Lower lobe of right lung (tissue), 2 donors: Measurements from ENCODE around the gene PGC. TPM values are rescaled to one million over a fixed set of nuclear protein-coding genes. Genes with fewer than 3 reads are reported as not detected.

Source experiments
- ATAC-seq, 2 donors: fragments of 200-7000 bp; cut with Tn5 transposase; one replicate each; pipeline ENCODE4 v1.9.1; 2020 to 2022; ENCODE audit warnings: mild to moderate bottlenecking in 2 of 2, moderate library complexity in 2 of 2
- DNase-seq: peaks from one replicate; pipeline ENCODE4 v3.0.0-alpha.2; 2020
- H3K27ac ChIP-seq: fragments of 200-600 bp; one replicate; pipeline ENCODE4 v1.8.0; 2022
- H3K27me3 ChIP-seq: fragments of 200-600 bp; one replicate; pipeline ENCODE4 v1.8.0; 2022; ENCODE audit warnings: low read depth
- H3K36me3 ChIP-seq: fragments of 200-600 bp; one replicate; pipeline ENCODE4 v1.8.0; 2022; ENCODE audit warnings: mild to moderate bottlenecking
- H3K4me1 ChIP-seq: fragments of 200-600 bp; one replicate; pipeline ENCODE4 v1.8.0; 2022
- H3K4me3 ChIP-seq: fragments of 200-600 bp; one replicate; pipeline ENCODE4 v1.8.0; 2022; ENCODE audit warnings: mild to moderate bottlenecking
- H3K9me3 ChIP-seq: fragments of 200-600 bp; one replicate; pipeline ENCODE4 v1.8.0; 2022
- intact Hi-C: fragments of 100-400 bp; cut with DNase I; formaldehyde crosslinking; loops from one replicate; pipeline ENCODE4 v1.11.0; 2022
- total RNA-seq: library from RNA; stranded (reverse); fragmentation: NEBNext Ultra II Directional; extraction: Animal tissue kit (Norgen Biotek cat#: 25700); gene quantifications from one replicate; pipeline ENCODE4 v1.2.1, GENCODE V29; 2021
- TF ChIP-seq, protein P1 (sequence below): fragments of 200-600 bp; IDR thresholded peaks from one replicate; pipeline ENCODE4 v1.8.0; 2022; ENCODE audit warnings: antibody characterized with exemption, mild to moderate bottlenecking
- donor health status: DM: no; HTN: yes; CAD: no; lungs with severe emphysema.

The PGC gene
- total RNA-seq, 1 donor from 2014 or later, result 947 TPM

DNA sequence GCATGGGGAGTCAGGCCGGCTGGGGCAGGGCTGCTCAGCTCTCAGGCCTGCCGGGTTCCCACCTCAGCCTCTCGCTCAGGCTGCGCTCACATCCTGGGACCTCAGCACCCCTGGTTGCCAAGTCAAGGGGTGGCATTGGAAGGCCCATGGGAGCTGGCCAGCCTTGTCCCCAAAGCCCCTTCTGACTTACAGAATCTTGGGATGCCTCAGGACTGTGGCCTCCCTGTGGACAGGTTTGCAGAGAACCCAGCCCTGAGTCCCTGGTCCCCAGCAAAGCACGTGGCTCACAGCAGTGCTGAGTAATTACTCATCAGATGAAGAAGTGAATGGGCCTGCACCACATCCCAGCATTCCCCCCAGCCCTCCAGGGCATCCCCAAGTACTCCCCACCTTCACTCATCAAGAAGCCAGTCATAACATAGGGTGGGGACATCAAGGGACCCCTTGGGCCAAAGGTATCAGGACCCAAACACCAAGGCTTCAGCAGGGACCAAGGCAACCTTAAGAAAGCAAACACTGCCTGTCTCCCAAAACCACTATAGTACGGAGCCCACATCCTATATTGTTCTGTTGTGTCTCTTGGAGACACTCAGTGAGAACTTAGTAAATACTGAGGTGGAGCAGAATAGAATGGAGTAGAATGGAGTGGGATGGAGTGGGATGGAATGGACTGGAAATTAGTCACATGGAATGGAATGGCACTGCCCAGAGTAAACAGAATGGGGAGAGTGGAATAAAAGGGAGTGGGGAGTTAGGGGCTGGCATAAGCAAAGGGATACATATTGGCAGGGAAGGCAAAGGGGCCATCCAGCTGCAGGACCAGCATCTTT is 3.6 kb downstream of the PGC start:
- no peak for ATAC-seq
- Histone ChIP-seq H3K4me3 (peak overlapping the region; percentile 27), H3K27ac (no peak overlapping the region), H3K27me3 (no peaks in the 10 kb centered on the region), H3K36me3 (no peaks in the 10 kb centered on the region), H3K4me1 (peaks cover 8% of the 10 kb centered on the region), H3K9me3 (no peaks in the 10 kb centered on the region)
- peak; percentile 31 for DNase-seq
- TF ChIP-seq, protein P1, sequence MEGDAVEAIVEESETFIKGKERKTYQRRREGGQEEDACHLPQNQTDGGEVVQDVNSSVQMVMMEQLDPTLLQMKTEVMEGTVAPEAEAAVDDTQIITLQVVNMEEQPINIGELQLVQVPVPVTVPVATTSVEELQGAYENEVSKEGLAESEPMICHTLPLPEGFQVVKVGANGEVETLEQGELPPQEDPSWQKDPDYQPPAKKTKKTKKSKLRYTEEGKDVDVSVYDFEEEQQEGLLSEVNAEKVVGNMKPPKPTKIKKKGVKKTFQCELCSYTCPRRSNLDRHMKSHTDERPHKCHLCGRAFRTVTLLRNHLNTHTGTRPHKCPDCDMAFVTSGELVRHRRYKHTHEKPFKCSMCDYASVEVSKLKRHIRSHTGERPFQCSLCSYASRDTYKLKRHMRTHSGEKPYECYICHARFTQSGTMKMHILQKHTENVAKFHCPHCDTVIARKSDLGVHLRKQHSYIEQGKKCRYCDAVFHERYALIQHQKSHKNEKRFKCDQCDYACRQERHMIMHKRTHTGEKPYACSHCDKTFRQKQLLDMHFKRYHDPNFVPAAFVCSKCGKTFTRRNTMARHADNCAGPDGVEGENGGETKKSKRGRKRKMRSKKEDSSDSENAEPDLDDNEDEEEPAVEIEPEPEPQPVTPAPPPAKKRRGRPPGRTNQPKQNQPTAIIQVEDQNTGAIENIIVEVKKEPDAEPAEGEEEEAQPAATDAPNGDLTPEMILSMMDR, result no peak
- intact Hi-C loops, result no loop called here

DNA sequence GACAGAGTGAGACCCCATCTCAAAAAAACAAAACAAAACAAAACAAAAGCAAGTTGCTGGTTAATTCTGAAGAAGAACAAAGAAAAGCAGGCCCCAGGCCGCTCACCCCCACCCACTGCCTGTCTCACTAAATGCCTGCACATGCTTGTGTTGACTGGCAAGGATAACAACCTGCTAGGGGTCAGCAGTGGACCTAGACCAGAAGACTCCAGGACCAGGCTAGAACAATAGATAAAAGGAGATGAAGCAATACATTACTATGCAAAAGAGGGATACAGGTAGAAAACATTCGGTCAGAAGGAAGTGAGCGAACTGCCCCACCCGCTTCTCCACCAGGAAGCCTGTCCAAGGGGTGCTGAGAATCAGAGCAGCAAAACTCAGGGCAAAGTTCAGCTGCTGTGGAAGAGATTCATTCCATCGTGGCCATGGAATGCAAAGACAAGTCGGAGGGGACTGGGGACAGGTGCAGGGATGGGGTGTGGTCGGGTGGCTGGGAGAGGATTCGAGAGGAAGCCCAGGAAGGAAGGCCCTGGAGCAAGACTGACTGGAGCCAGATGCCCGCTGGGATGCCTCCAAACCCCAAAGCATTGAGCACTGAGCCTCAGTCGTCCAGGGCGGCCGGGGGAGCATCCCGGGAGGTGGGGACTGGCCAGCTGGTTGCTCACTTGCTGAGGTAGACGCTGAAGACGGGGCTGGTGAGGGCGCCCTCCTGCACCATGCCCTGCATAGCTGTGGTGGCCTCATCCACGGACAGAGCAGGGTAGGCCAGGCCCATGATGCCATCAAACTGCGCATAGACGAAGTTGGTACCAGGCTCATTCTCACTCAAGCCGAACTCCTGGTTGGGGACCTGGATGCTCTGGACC is 5.3 kb downstream of the PGC start:
- H3K4me1 ChIP-seq, result peaks cover 3% of the 10 kb centered on the region
- DNase-seq (peak; percentile 43), ATAC-seq (peak in 1 of 2 donors; percentile 3)
- no peak overlapping the region for H3K27ac ChIP-seq
- H3K36me3 ChIP-seq, result no peaks in the 10 kb centered on the region
- H3K9me3 ChIP-seq, result no peaks in the 10 kb centered on the region
- intact Hi-C loops, result no loop called here
- H3K27me3 ChIP-seq, result no peaks in the 10 kb centered on the region
- TF ChIP-seq, protein P1, result no peak
- no peak overlapping the region for H3K4me3 ChIP-seq

DNA sequence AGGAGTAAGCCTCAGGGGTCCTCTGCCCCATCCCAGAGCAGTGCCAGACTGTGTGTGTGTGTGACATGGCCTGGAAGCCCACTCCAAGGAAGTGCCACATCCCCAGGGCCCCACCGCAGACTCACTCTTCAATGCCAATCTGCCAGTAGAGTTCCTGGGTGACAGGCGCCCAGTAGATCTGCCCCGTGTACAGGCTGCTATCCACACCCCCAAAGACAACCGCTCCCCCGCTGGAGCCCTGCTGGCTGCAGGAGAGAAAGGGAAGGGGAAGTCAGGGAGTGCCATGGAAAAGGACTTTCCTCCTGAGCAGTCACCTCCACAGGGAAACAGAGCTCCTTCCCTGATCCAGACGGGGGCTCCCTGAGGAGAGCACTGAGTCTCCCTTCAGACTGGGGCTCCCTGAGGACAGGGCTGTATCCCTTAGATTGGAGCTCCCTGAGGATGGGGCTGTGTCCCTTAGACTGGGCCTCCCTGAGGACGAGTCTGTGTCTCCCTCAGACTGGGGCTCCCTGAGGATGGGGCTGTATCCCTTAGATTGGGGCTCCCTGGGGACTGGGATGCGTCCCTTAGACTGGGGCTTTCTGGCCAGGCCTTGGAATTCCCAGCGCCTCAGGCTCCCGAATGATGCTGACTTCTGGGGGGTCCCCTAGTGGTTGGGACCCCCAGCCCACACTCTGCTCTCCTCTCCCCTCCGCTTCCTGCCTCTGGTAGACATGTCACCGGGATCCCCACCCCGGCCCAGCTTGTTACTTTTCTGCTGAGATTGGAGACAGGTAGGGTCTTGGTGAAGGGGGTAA is 6.6 kb downstream of the PGC start:
- H3K4me1 ChIP-seq, result peaks cover 6% of the 10 kb centered on the region
- H3K36me3 ChIP-seq, result no peaks in the 10 kb centered on the region
- TF ChIP-seq, protein P1, result no peak
- peak; percentile 36 for DNase-seq
- ATAC-seq, result no peak
- no peak overlapping the region for H3K27ac ChIP-seq
- intact Hi-C loops, result no loop called here
- no peak overlapping the region for H3K4me3 ChIP-seq
- H3K27me3 ChIP-seq, result no peaks in the 10 kb centered on the region
- no peaks in the 10 kb centered on the region for H3K9me3 ChIP-seq

DNA sequence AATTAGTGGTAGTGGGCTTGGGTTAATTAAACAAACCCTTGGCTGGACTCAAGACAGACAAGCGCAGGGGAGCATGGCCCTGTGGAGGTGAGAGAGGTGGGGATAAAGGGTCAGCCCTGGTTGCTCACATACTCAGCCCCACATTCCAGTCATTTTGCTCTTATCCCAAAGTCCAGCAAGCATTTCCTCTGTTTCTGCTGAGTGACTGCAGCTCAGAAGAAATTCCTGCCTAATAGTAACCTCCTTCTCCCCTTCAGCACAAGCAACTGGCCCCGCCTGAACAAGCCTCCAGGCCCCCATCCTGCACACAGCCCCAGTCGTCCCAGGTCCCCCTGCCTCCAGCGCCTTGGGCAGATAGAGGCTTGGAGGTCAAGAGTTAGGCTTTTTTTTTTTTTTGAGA is 8.2 kb downstream of the PGC start:
- H3K27ac ChIP-seq, result no peak overlapping the region
- peak; percentile 38 for DNase-seq
- H3K4me1 ChIP-seq, result peaks cover 6% of the 10 kb centered on the region
- TF ChIP-seq, protein P1, result no peak
- H3K27me3 ChIP-seq, result no peaks in the 10 kb centered on the region
- intact Hi-C loops, result no loop called here
- H3K4me3 ChIP-seq, result no peak overlapping the region
- H3K9me3 ChIP-seq, result no peaks in the 10 kb centered on the region
- no peaks in the 10 kb centered on the region for H3K36me3 ChIP-seq
- no peak for ATAC-seq

DNA sequence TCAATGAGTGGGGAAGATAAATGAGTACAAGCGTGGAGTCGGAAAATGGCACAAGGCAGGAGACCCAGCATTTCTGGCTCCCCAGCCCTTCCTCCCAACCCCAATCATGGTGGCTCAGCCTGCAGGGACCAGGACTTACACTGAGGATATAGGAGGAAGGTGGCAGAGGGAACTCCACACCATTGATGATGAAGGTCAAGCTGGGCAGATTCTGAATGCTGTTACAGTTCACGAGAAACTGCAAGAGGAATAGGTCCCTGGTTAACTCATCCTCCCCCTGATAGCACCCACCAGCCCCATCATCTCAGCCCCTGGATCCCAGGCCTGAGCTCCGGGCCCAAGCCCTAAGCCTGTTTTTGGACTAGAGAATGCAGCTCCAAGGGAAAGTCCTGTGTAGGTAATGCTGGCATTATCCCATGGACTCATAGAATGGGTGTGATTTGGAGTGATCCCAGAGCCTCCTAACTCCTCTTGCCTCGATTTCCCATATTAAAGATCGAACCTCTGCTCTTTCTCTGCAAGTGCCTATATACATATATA is 9.5 kb downstream of the PGC start:
- Histone ChIP-seq H3K27ac (no peak overlapping the region), H3K27me3 (no peaks in the 10 kb centered on the region), H3K36me3 (no peaks in the 10 kb centered on the region), H3K4me3 (no peak overlapping the region), H3K9me3 (no peaks in the 10 kb centered on the region), H3K4me1 (peaks cover 17% of the 10 kb centered on the region)
- DNase-seq (peak; percentile 28), ATAC-seq (no peak)
- TF ChIP-seq, protein P1, result no peak
- intact Hi-C loops, result no loop called here
